Neural cell (in vitro differentiated cells): ENCODE results near the gene FAP. TPM values are rescaled to one million over a fixed set of nuclear protein-coding genes. Genes with fewer than 3 reads are reported as not detected.

Experiments
- H2AFZ ChIP-seq: fragments of 200-600, 300-800 bp; sonication (generic), shearing (Covaris generic); 2 replicates; pipeline ENCODE4 v1.6.0; 2014; ENCODE audit warnings: low read depth, mild to moderate bottlenecking, antibody characterized with exemption, low read length, moderate library complexity
- H3F3A ChIP-seq: fragments of 200-600 bp; shearing (Covaris generic); 2 replicates; pipeline ENCODE4 v1.6.1; 2016; ENCODE audit warnings: mild to moderate bottlenecking, moderate library complexity, mixed read lengths, antibody characterized with exemption, low read length; ENCODE audit not compliant: insufficient read depth, poor library complexity, severe bottlenecking
- H3K27ac ChIP-seq: fragments of 200-600, 300-800 bp; sonication (generic), shearing (Covaris generic); 2 replicates; pipeline ENCODE4 v1.5.1; 2014; ENCODE audit warnings: mild to moderate bottlenecking, low read length, moderate library complexity
- H3K27me3 ChIP-seq: fragments of 300-800, 200-600 bp; sonication (generic), shearing (Covaris generic); 2 replicates; pipeline ENCODE4 v1.6.0; 2014; ENCODE audit warnings: mild to moderate bottlenecking, low read depth, low read length, moderate library complexity; ENCODE audit not compliant: insufficient read depth
- H3K36me3 ChIP-seq: fragments of 300-800, 200-600 bp; sonication (generic), shearing (Covaris generic); 2 replicates; pipeline ENCODE4 v1.5.1; 2014; ENCODE audit warnings: mild to moderate bottlenecking, antibody characterized with exemption, low read length, moderate library complexity; ENCODE audit not compliant: insufficient read depth
- H3K4me2 ChIP-seq: fragments of 300-800, 200-600 bp; sonication (generic), shearing (Covaris generic); 2 replicates; pipeline ENCODE4 v1.6.0; 2014; ENCODE audit warnings: mild to moderate bottlenecking, low read length
- H3K4me3 ChIP-seq: fragments of 300-800, 200-600 bp; sonication (generic), shearing (Covaris generic); 2 replicates; pipeline ENCODE4 v1.5.1; 2014; ENCODE audit warnings: mild to moderate bottlenecking, low read length, moderate library complexity
- H3K79me2 ChIP-seq: fragments of 200-600 bp; shearing (Covaris generic); replicated peaks from 2 replicates; pipeline ENCODE4 v1.6.0; 2014; ENCODE audit warnings: mild to moderate bottlenecking, low read length, moderate library complexity; ENCODE audit not compliant: insufficient read depth
- H3K9ac ChIP-seq: fragments of 300-800, 200-600 bp; sonication (generic), shearing (Covaris generic); 2 replicates; pipeline ENCODE4 v1.6.1; 2016; ENCODE audit warnings: mild to moderate bottlenecking, low read length, mixed read lengths
- H3K9me2 ChIP-seq: fragments of 200-600 bp; shearing (Covaris generic); 2 replicates; pipeline ENCODE4 v1.6.1; 2016; ENCODE audit warnings: mild to moderate bottlenecking, low read length, mixed read lengths; ENCODE audit not compliant: insufficient read depth
- H3K9me3 ChIP-seq: fragments of 200-600, 300-800 bp; sonication (generic), shearing (Covaris generic); 2 replicates; pipeline ENCODE4 v1.6.1; 2016; ENCODE audit warnings: mild to moderate bottlenecking, mixed run types, low read length, moderate library complexity, mixed read lengths
- H4K20me1 ChIP-seq: fragments of 200-600 bp; shearing (Covaris generic); 2 replicates; pipeline ENCODE4 v1.6.1; 2016; ENCODE audit warnings: mild to moderate bottlenecking, mixed run types; ENCODE audit not compliant: insufficient read depth
- CTCF ChIP-seq: fragments of 450-650 bp; IDR thresholded peaks from 2 replicates; pipeline ENCODE4 v1.5.1; 2014; ENCODE audit warnings: antibody characterized with exemption, mild to moderate bottlenecking, moderate library complexity; ENCODE audit not compliant: poor library complexity, severe bottlenecking
- EP300 ChIP-seq: fragments of 450-650 bp; conservative IDR thresholded peaks from 2 replicates; pipeline ENCODE4 v1.6.1; 2014; ENCODE audit warnings: antibody characterized with exemption, mild to moderate bottlenecking, moderate library complexity; ENCODE audit not compliant: poor library complexity, severe bottlenecking
- EZH2 ChIP-seq: fragments of 200-600, 300-800 bp; shearing (Covaris generic), sonication (generic); IDR thresholded peaks from 2 replicates; pipeline ENCODE4 v1.6.1; 2014; ENCODE audit warnings: antibody characterized with exemption, low read length, borderline replicate concordance, mild to moderate bottlenecking; ENCODE audit not compliant: insufficient read depth, poor library complexity, severe bottlenecking
- MXI1 ChIP-seq: fragments of 450-650 bp; conservative IDR thresholded peaks from 2 replicates; pipeline ENCODE4 v1.6.1; 2014; ENCODE audit warnings: antibody characterized with exemption, mild to moderate bottlenecking; ENCODE audit not compliant: poor library complexity, severe bottlenecking
- POLR2AphosphoS5 ChIP-seq: IDR thresholded peaks from 2 replicates; pipeline ENCODE4 v1.6.1; 2012
- RAD21 ChIP-seq: fragments of 450-650 bp; conservative IDR thresholded peaks from 2 replicates; pipeline ENCODE4 v1.6.1; 2014; ENCODE audit warnings: antibody characterized with exemption, mild to moderate bottlenecking, moderate library complexity
- SMC3 ChIP-seq: fragments of 450-650 bp; conservative IDR thresholded peaks from 2 replicates; pipeline ENCODE4 v1.6.1; 2014; ENCODE audit warnings: antibody characterized with exemption, mild to moderate bottlenecking, moderate library complexity; ENCODE audit not compliant: poor library complexity
- TAF1 ChIP-seq: IDR thresholded peaks from 2 replicates; pipeline ENCODE4 v1.6.1; 2012; ENCODE audit warnings: low read depth
- polyA plus RNA-seq: library from polyadenylated mRNA; depleted of rRNA; stranded (reverse); fragments of >200 nt; gene quantifications from 2 replicates; pipeline ENCODE4 v1.2.3, GENCODE V29; 2014
- TF ChIP-seq, protein P1 (sequence below): IDR thresholded peaks from 2 replicates; pipeline ENCODE4 v1.6.1; 2012; ENCODE audit warnings: borderline replicate concordance

Gene FAP
- polyA plus RNA-seq, 1 donor from 2014 or later, result 0.16 TPM

DNA sequence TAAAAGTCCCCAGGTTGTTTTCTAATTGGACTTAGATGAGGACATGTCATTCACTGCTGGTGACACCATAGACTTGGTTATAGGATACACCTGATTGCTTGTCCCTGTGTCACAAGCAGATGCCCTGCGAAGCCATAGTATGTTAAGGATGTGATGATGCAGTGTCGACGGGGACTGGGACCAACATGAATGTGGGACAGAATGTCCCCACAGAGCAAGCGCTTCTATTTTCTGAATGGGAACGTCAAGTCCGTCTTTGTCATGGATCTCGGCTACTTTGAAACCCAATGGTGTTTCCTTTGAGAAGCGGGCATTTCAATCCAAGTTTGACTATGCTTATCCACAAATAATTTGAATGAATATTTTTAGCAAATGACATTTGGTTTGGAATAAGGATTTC is 93.3 kb downstream of the FAP start:
- no peaks in the 10 kb centered on the region for H4K20me1 ChIP-seq
- no peak overlapping the region for H3K4me2 ChIP-seq
- no peaks in the 10 kb centered on the region for H3K27me3 ChIP-seq
- H3K9me2 ChIP-seq, result no peaks in the 10 kb centered on the region
- no peaks in the 10 kb centered on the region for H3F3A ChIP-seq
- no peaks in the 10 kb centered on the region for H3K9me3 ChIP-seq
- no peaks in the 10 kb centered on the region for H3K36me3 ChIP-seq
- H2AFZ ChIP-seq, result no peak overlapping the region
- TF ChIP-seq MXI1 (no peak), RAD21 (no peak), CTCF (no peak), EP300 (no peak), SMC3 (no peak), TAF1 (no peak), POLR2AphosphoS5 (no peak), EZH2 (no peak)
- TF ChIP-seq, protein P1, sequence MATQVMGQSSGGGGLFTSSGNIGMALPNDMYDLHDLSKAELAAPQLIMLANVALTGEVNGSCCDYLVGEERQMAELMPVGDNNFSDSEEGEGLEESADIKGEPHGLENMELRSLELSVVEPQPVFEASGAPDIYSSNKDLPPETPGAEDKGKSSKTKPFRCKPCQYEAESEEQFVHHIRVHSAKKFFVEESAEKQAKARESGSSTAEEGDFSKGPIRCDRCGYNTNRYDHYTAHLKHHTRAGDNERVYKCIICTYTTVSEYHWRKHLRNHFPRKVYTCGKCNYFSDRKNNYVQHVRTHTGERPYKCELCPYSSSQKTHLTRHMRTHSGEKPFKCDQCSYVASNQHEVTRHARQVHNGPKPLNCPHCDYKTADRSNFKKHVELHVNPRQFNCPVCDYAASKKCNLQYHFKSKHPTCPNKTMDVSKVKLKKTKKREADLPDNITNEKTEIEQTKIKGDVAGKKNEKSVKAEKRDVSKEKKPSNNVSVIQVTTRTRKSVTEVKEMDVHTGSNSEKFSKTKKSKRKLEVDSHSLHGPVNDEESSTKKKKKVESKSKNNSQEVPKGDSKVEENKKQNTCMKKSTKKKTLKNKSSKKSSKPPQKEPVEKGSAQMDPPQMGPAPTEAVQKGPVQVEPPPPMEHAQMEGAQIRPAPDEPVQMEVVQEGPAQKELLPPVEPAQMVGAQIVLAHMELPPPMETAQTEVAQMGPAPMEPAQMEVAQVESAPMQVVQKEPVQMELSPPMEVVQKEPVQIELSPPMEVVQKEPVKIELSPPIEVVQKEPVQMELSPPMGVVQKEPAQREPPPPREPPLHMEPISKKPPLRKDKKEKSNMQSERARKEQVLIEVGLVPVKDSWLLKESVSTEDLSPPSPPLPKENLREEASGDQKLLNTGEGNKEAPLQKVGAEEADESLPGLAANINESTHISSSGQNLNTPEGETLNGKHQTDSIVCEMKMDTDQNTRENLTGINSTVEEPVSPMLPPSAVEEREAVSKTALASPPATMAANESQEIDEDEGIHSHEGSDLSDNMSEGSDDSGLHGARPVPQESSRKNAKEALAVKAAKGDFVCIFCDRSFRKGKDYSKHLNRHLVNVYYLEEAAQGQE, result no peak
- no peak overlapping the region for H3K4me3 ChIP-seq
- no peak overlapping the region for H3K9ac ChIP-seq
- H3K27ac ChIP-seq, result no peak overlapping the region
- H3K79me2 ChIP-seq, result no peaks in the 10 kb centered on the region

DNA sequence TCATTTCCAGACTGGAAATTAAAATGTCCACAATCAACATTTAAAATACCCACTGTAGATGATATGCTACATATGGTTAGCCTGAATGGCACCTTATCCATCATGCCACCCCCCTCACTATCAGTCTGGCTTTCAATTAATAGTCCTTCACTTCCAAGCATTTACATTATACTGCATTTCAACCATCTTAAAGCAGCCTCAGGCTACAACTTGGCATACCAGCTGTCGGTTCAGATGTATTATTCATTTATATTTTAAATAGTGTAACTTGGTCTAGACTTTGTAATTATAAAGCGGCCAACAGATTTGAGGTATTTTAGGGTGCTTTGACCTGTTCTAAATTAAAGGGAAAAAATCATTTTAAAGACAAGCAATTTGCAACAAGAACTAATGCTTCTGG is 93.8 kb downstream of the FAP start:
- no peaks in the 10 kb centered on the region for H3K9me2 ChIP-seq
- H2AFZ ChIP-seq, result no peak overlapping the region
- H3K36me3 ChIP-seq, result no peaks in the 10 kb centered on the region
- no peaks in the 10 kb centered on the region for H3F3A ChIP-seq
- no peak overlapping the region for H3K4me2 ChIP-seq
- TF ChIP-seq SMC3, result no peak
- no peak for TF ChIP-seq CTCF
- TF ChIP-seq MXI1, result no peak
- TF ChIP-seq EZH2, result no peak
- no peak for TF ChIP-seq EP300
- no peak for TF ChIP-seq TAF1
- TF ChIP-seq, protein P1, result no peak
- no peak for TF ChIP-seq POLR2AphosphoS5
- no peak for TF ChIP-seq RAD21
- no peak overlapping the region for H3K27ac ChIP-seq
- H3K4me3 ChIP-seq, result no peak overlapping the region
- no peak overlapping the region for H3K9ac ChIP-seq
- no peaks in the 10 kb centered on the region for H4K20me1 ChIP-seq
- H3K9me3 ChIP-seq, result no peaks in the 10 kb centered on the region
- no peaks in the 10 kb centered on the region for H3K27me3 ChIP-seq
- H3K79me2 ChIP-seq, result no peaks in the 10 kb centered on the region
